ENCODE data around the gene RSPH1.

GRCh38 chr21:42492201-42492600 is 3.8 kb downstream of the RSPH1 start:
- TF ChIP-seq, protein P1, sequence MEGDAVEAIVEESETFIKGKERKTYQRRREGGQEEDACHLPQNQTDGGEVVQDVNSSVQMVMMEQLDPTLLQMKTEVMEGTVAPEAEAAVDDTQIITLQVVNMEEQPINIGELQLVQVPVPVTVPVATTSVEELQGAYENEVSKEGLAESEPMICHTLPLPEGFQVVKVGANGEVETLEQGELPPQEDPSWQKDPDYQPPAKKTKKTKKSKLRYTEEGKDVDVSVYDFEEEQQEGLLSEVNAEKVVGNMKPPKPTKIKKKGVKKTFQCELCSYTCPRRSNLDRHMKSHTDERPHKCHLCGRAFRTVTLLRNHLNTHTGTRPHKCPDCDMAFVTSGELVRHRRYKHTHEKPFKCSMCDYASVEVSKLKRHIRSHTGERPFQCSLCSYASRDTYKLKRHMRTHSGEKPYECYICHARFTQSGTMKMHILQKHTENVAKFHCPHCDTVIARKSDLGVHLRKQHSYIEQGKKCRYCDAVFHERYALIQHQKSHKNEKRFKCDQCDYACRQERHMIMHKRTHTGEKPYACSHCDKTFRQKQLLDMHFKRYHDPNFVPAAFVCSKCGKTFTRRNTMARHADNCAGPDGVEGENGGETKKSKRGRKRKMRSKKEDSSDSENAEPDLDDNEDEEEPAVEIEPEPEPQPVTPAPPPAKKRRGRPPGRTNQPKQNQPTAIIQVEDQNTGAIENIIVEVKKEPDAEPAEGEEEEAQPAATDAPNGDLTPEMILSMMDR (conservative IDR thresholded peaks at IDR 0.05; ENCODE audit: low read depth, low read length) = no peak
- no peak for TF ChIP-seq EZH2 (IDR thresholded peaks at IDR 0.05; ENCODE audit: low read length, unreplicated experiment)
- TF ChIP-seq EZH2phosphoT487 (IDR thresholded peaks at IDR 0.05; ENCODE audit: borderline replicate concordance, low read length) = no peak
